NCI-H1694 treated with DMSO at 0.1 percent for 48 hours (cell line): ENCODE data around the gene DNAJC1.
"Not testable (repeated sequence)": the region's sequence is repeated elsewhere in the genome, so short reads cannot be mapped to it uniquely, and the experiment has no call there.

ENCODE experiments used
- DNase-seq: peaks from one replicate; lab custom pipeline; 2025; lab: John Stamatoyannopoulos, UW

Gene DNAJC1

GRCh38 chr10:22003177-22003963, at the start of gene DNAJC1:
Gene DNAJC1 (minus strand): TSS chr10:22003730. CDS start chr10:22003434, 296 bp downstream.
- DNase-seq: peak; percentile 85

- DNase-seq: no peak
These were observed 49.5 kb upstream of the DNAJC1 start for GRCh38 chr10:22053048-22053447.

GRCh38 chr10:22049635-22050034, 46.1 kb upstream of the DNAJC1 start:
- no peak for DNase-seq

DNA sequence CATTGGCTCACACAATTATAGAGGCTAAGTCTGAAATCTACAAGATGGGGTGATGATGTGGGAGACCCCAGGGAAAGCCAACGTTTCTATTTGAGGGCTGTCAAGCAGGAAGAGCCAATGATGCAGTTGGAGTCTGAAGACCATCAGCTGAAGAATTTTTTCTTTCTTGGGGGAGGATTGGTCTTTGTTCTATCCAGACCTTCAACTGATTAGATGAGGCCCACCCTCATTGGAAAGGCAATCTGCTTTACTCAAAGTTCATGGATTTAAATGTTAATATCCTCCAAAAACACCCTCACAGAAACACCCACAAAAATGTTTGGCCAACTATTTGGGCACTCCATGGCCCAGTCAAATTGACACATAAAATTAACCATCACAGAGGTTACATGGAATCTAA, 44.3 kb upstream of the DNAJC1 start:
- no peak for DNase-seq

- DNase-seq: no peak
These were observed 39.8 kb upstream of the DNAJC1 start for GRCh38 chr10:22043327-22043633.

DNA sequence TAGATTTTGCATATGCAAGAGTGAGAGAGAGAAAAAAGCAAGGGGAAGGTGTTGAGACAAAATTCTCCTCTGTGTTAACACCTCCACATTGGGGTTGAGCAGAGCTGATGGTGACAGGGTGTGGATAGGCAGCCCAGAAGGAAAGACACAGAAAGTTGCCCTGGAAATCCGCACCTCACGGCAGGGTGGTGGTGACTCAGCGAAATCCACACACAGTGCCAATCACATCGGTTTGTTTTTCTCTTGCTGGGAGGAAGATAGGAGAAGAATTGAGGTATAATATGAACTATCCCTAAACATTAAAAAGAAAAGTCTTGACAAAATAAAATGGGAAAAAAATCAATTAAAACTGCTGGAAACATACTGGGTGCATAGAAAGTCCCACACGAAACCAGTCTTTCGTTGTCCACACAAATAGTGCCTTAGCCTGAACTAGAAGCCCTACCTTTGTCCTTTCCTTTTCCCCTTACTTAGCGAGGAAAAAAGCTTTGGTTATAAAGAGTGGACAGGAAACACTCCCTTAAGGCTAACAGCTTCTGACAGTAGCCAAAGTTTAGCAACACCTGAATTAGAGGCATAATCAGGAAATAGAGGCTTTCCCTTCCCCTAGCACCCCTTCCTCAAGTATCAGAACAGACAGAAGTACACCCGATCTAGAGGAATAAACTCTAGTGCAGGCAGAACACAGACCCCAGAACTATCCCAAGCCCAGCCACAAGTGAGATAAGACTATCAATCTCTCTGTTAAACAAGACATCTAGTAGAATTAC, 39.2 kb upstream of the DNAJC1 start:
- DNase-seq: no peak

DNA sequence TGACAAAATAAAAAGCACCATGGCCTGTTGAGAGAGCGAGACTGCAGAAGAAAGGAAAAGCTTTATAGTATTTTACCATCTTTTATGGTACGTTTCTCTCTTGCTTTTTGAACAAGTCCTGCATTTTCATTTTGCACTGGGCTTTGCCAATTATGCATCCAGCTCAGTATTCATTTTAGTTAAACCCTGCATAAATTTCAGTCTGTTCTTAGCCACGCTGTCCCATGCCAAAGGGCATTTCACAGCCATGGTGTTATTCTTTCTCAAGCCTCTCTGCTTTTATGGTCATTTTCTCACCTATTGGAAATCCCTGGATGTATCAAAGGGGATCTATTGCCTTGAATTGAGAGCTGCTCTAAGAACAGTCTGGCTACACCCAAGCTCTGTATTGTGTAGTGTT, 30.8 kb upstream of the DNAJC1 start:
- DNase-seq: no peak

DNA sequence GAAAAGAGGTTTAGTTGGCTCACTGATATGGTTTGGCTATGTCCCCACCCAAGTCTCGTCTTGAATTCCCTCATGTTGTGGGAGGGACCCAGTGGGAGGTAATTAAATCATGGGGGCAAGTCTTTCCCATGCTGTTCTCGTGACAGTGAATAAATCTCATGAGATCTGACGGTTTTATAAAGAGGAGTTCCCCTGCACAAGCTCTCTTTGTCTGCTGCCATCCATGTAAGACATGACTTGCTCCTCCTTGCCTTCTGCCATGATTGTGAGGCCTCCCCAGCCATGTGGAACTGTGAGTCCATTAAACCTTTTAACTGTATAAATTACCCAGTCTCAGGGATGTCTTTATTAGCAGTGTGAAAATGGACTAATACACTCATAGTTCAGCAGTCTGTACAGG, 28.7 kb upstream of the DNAJC1 start:
- not testable (repeated sequence) for DNase-seq

DNA sequence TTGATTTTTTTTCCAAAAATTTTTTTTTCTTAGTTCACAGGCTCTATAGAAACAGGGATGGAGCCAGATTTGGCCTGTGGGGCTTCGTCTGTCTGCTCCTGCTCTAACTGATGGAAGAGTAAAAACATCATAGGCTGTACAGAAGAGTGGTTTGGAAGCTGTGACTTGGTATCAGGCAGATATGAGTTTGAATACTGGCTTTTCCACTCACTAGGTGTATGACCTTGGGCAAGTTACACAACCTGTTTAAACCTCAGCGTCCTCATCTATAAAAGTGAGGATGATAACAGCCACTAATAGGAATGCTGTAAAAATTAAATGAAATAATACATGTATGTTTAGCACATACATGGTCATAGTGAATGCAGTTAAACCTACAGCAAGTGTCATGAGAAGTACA, 26.9 kb upstream of the DNAJC1 start:
- DNase-seq: no peak

- DNase-seq: no peak
These were observed 26.1 kb upstream of the DNAJC1 start for GRCh38 chr10:22029445-22030236.

GRCh38 chr10:22027364-22028238, 24.1 kb upstream of the DNAJC1 start:
- DNase-seq: no peak

DNA sequence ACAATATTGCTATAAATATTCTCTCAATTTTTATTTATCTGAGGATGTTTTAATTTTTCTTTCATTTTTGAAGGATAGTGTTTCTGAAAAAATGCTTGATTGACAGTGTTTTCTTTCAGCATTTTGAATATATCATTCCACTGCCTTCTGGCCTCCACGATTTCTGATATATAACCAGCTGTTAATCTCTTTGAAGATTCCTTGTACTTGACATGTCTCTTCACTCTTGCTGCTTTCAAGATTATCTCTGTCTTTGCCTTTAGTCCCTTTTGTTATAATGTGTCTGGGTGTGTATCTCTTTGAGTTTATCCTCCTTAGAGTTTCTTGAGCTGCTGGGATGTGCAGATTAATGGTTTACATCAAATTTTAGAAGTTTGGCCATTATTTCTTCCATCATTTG, 22.8 kb upstream of the DNAJC1 start:
- no peak for DNase-seq

DNA sequence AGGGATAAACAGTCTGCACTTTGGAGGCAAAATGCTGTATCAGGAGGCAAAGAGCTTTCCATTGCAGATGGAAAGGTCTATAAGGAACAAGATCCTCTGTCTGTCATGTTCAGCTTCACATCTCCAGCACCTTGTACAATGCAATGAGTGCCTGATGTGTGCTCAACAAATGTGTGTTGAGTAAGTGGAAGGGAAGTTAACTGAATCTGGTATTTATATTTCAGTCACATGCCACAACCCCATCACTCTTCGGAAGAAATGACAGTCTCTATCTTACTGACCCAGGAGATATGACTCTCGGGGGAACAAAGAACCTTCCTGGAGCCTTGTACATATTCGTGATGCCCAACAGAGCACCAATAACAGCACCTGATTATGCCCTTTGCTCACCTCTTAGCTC, 20.0 kb upstream of the DNAJC1 start:
- no peak for DNase-seq

- DNase-seq: peak; percentile 47
These were observed 18.9 kb upstream of the DNAJC1 start for GRCh38 chr10:22022257-22023032.

- DNase-seq: not testable (repeated sequence)
These were observed 17.6 kb upstream of the DNAJC1 start for GRCh38 chr10:22021144-22021543.

DNA sequence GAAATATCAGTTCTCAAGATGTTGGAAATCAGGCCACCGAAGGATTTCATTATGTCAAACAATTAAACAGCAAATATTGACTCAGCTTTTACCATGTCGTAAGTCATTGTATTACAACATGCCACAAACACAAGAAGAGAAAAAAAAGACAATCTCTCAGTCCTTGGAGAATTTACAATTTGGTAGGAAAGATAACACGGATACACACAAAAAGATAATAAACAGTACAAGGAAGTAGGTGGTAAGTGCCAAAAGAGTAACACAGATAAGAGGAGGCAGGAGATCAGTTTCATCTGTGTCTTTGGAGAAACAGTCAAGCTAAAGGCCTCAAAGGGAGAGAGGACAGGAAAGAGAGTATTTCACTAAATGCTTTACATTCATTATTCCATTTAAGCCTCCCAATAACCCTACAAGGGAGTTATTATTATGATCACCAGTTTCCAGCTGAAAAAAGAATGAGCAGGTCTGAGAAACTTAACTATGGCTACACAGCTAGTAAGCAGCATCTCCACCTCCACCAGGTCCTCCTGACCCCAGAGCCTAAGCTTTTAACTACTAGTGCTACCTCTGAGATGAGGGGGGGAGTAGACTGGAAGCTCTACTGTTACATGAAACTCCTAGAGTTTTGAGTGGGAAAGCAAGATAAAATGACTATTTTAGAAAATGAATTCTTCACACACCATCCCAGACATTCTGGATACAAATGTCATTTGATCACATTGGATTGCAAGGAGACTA, 13.9 kb upstream of the DNAJC1 start:
- no peak for DNase-seq

DNA sequence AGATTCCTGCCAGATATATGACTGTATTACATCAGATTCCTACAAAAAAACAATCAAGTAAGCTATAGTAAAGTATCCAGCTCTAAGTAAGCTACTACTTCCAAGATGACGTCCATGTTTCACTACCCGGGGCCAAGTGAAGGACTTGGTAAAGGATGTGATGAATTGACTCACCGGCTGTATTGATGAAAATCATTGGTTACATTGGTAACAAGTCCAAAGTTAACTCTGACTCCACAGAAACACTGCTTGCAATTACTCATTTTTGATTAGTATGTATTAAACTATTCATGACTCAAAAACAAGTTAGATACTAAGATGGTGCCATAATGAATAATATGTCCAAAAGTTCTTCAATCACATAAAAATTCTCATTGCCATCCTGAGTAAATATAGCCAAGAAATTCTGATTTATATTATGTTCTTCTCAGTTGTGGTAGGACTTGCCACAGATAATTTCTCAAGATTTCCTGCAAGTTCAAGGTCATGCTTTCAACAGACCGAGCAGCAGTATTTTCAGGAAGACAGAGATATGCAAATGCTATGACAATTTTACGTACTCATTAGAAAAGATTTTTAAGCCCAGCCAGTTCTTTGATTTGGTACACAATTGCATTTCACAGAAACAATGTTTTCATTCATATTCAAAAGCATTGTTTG, 12.6 kb upstream of the DNAJC1 start:
- no peak for DNase-seq

DNA sequence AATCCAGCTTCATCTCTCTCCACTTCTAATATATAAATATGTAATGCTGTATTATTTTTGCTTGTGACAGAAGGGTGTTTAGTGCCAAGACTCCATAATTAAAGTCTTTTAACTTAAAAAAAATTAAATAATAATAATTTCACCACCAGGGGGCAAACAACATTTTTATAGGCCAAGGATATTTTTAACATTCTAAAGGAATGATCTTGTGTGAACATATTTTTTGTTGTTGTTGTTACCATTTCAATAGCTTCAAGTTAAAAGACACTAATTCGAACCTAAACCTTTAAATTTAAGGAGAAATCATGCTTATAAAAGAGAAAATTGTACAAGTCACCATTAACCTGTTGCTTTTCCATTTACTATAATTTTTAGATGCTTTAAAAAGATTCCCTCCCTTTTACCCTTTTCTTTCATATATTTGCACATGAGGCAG, 7.5 kb upstream of the DNAJC1 start:
- peak; percentile 24 for DNase-seq

DNA sequence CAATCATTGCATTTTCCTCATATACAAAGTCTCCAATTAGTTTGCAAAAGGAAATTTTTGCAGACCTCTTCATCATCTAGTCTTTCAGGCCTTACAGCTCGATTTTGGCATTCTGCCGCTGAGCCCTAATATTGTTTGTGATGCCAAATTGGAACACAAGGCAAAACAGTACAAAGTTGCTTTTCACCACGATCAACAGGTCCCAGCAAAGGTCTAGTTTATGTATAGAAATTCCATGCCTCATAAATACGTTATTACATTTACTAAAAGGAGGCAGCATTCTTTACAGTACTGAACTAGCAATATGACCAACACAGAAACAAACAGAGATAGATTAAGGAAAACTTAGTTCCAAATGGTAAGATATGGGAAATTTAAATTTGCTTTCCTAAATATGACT, 7.0 kb upstream of the DNAJC1 start:
- no peak for DNase-seq
